Measurements from ENCODE around the gene EWSR1. TPM values are rescaled to one million over a fixed set of nuclear protein-coding genes. Genes with fewer than 3 reads are reported as not detected.
A peak's percentile ranks its signal among the peaks of the same experiment; 100 is the strongest.

EWSR1 gene
- total RNA-seq, 4 donors from 2014 or later: 174 to 211 (median 188) TPM

DNA sequence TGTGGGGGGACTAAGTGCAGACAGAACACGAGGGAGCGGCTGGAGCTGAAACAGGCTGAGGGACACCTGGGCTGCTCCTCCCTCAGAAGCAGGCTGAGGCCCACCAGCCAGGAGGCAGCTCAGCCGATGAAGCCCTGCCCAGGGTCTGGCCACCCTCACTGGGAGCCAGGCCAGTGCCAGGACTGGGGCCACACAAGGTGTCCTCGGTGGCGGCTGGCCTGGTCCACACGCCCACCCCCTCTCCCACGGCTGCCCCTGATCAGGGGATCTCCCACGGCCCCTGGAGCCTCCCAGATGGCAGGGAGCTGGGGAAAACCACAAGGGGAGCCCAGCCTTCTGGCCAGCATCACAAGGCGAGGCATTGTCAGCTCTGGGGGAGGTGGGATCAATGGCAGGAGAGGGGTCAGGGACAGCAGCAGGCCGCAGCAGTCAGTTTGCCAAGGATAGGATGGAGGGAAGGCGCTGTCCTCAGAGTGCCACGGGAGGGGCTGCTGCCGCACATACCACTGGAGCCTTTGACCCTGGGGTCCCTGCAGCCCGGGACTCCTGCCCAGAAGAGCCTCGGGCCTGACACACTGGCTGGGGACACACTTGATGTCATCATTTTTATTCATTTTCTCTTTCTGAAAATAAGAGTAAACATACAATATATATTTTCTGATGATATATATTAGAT lies 59.2 kb downstream of the EWSR1 start:
- H3K27ac ChIP-seq: peak overlapping the region; percentile 25 to 85 (median 63)
- no peaks in the 10 kb centered on the region for H3K27me3 ChIP-seq
- 42 to 56% methylated on average over 10 to 15 of the region's 15 CpGs for WGBS, 2 donors
- H3K9me3 ChIP-seq: no peaks in the 10 kb centered on the region
- H3K4me1 ChIP-seq: peaks cover 0 to 37% (median 0%) of the 10 kb centered on the region in 4 donors
- DNase-seq (ENCODE audit: low spot score in 2 of 2): no peak
- TF ChIP-seq POLR2A (IDR thresholded peaks at IDR 0.05) (no peak), EP300 (IDR thresholded peaks at IDR 0.05) (peak in 1 of 2 donors; percentile 42)
- H3K36me3 ChIP-seq: peaks cover 0 to 62% (median 0%) of the 10 kb centered on the region in 3 donors
- no peak overlapping the region for H3K4me3 ChIP-seq

DNA sequence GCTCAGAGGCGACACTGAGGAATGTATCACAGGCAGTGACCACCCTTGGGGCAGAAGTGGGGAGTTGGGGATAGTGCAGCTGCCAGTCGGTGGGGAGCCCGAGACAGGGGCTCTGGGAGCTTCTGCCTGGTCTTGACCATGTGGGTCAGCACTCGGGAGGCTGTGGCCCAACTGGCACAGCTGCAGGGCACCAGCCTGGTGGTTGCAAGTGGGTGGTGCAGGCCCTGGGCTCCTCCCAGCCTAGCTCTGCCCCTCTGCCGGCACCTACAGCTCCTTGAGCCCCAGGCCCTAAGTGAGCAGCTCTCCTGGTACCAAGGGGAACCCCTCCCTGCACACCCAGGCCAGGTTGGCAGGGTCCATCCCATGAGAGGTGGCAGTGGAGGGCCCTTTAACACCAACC lies 60.0 kb downstream of the EWSR1 start:
- 67 to 82% methylated on average over 5 of the region's 5 CpGs for WGBS, 2 donors
- H3K9me3 ChIP-seq: no peaks in the 10 kb centered on the region
- H3K36me3 ChIP-seq: peaks cover 0 to 71% (median 0%) of the 10 kb centered on the region in 3 donors
- no peaks in the 10 kb centered on the region for H3K27me3 ChIP-seq
- H3K4me3 ChIP-seq: no peak overlapping the region
- DNase-seq (ENCODE audit: low spot score in 2 of 2): no peak
- TF ChIP-seq POLR2A (IDR thresholded peaks at IDR 0.05): no peak
- TF ChIP-seq, protein P1, sequence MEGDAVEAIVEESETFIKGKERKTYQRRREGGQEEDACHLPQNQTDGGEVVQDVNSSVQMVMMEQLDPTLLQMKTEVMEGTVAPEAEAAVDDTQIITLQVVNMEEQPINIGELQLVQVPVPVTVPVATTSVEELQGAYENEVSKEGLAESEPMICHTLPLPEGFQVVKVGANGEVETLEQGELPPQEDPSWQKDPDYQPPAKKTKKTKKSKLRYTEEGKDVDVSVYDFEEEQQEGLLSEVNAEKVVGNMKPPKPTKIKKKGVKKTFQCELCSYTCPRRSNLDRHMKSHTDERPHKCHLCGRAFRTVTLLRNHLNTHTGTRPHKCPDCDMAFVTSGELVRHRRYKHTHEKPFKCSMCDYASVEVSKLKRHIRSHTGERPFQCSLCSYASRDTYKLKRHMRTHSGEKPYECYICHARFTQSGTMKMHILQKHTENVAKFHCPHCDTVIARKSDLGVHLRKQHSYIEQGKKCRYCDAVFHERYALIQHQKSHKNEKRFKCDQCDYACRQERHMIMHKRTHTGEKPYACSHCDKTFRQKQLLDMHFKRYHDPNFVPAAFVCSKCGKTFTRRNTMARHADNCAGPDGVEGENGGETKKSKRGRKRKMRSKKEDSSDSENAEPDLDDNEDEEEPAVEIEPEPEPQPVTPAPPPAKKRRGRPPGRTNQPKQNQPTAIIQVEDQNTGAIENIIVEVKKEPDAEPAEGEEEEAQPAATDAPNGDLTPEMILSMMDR (IDR thresholded peaks at IDR 0.05): peak in 2 of 5 experiments; percentile 12 to 23
- H3K4me1 ChIP-seq: peaks cover 0 to 37% (median 0%) of the 10 kb centered on the region in 4 donors
- peak overlapping the region; percentile 25 to 85 (median 63) for H3K27ac ChIP-seq

DNA sequence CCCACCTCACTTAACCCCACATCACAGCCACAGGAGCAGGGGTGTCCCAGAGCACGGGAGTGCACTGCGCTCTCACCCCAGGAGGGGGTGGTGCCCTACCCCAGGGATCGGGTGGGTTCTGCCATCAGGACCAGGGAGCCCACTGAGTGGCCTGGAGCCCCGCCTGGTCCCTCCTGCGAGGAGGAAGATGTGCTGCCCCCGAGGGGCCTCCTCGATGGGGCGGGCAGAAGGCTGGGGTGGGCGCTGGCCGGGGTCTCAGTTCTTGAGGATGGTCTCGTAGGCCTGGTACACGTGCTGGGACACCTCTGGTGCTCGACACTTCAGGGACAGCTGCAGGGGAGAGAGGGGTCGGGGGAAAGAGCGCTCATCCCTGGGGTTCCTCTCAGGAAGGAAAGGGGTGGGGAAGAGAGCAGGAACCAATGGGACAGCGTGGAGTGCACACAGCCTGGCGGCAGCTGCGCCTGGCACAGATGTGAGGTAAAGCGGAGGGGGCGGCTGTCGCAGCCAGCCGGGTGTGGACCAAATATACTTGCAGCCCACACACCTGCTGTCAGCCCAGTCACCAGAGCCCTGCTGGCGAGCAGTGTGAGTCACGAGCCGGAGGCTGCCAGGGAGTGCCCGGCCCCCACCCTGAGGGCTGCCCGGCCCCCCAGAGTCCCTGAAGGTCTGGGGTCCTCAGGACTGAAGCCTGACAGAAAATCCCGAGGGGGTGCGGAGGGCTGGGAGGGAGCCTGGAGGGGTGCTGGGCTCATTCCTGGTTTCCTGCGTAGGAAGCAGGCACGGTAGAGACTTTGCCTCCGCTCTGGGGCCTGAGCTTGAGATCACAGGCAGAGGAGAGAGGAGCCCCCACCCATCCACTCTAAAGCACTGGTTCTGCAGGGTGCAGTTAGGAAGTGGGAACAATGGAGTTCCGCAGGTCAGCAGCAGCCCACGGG lies 60.8 kb downstream of the EWSR1 start:
- no peak overlapping the region for H3K4me3 ChIP-seq
- no peaks in the 10 kb centered on the region for H3K9me3 ChIP-seq
- TF ChIP-seq EP300 (IDR thresholded peaks at IDR 0.05) (peak in 1 of 2 donors; percentile 45), POLR2A (IDR thresholded peaks at IDR 0.05) (no peak)
- TF ChIP-seq, protein P1 (IDR thresholded peaks at IDR 0.05): no peak
- H3K27me3 ChIP-seq: no peaks in the 10 kb centered on the region
- 71 to 84% methylated on average over 28 to 33 of the region's 34 CpGs for WGBS, 2 donors
- no peak for DNase-seq (ENCODE audit: low spot score in 2 of 2)
- peak overlapping the region; percentile 25 to 85 (median 63) for H3K27ac ChIP-seq
- H3K36me3 ChIP-seq: peaks cover 0 to 79% (median 0%) of the 10 kb centered on the region in 3 donors
- H3K4me1 ChIP-seq: peaks cover 0 to 37% (median 0%) of the 10 kb centered on the region in 4 donors

DNA sequence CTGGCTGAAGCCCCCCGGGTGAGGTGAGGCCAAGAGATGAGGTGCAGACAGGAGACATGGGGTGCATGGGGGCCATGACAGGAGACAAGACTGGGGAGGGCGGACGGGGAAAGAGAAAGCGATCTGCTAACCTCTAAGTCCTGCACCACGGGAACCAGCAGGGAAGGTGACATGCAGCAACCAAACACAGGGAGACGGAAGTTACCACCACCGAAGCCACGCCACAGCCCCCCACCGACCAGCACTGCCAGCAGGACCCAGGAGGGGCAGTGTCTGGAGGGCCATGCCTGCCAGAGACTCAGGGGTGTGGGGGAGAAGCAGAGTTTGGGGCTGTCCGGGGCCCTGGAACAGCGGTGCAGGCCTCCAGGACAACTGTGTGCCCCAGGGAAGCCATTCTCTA lies 61.5 kb downstream of the EWSR1 start:
- TF ChIP-seq, protein P1 (IDR thresholded peaks at IDR 0.05): no peak
- TF ChIP-seq EP300 (IDR thresholded peaks at IDR 0.05): no peak
- TF ChIP-seq POLR2A (IDR thresholded peaks at IDR 0.05): no peak
- Histone ChIP-seq H3K4me1 (peaks cover 0 to 37% (median 0%) of the 10 kb centered on the region in 4 donors), H3K27me3 (no peaks in the 10 kb centered on the region), H3K9me3 (no peaks in the 10 kb centered on the region), H3K4me3 (no peak overlapping the region), H3K27ac (peak overlapping the region; percentile 7 to 85 (median 34)), H3K36me3 (peaks cover 0 to 86% (median 0%) of the 10 kb centered on the region in 3 donors)
- 81 to 91% methylated on average over 10 to 11 of the region's 11 CpGs for WGBS, 2 donors
- no peak for DNase-seq (ENCODE audit: low spot score in 2 of 2)

DNA sequence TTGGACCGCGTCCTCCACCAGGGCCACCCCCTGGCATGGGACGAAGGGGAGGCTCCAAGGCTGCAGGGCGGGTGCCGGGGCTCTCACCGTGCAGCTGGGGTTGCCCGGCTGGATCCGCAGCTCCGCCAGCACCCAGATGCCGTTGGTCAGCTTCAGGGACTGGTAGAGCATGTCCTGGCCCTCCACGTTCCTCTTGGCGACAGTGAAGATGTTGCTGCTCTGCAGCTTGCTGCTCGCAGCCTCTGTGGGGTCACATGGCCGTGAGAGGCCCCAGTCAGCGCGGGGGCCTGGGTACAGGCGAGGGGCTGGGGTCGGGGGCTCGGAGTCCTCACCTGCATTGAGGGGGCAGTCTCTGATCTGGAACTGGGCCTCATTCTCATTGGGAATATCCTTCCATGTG lies 62.2 kb downstream of the EWSR1 start:
- Histone ChIP-seq H3K9me3 (no peaks in the 10 kb centered on the region), H3K4me3 (no peak overlapping the region), H3K36me3 (peaks cover 0 to 93% (median 0%) of the 10 kb centered on the region in 3 donors), H3K27ac (peak overlapping the region in 1 of 4 donors; percentile 85), H3K4me1 (peaks cover 0 to 37% (median 0%) of the 10 kb centered on the region in 4 donors), H3K27me3 (no peaks in the 10 kb centered on the region)
- TF ChIP-seq, protein P1 (IDR thresholded peaks at IDR 0.05): no peak
- TF ChIP-seq EP300 (IDR thresholded peaks at IDR 0.05) (no peak), POLR2A (IDR thresholded peaks at IDR 0.05) (no peak)
- DNase-seq (ENCODE audit: low spot score in 2 of 2): no peak
- WGBS, 2 donors: 72 to 79% methylated on average over 12 to 18 of the region's 19 CpGs
